Uterus (tissue), 2 donors: ENCODE measurements around the gene SMARCC2.

ENCODE experiments used
- CTCF ChIP-seq, 4 experiments: fragments of 200-600 bp in 2 of 4; fragments of 450-650 bp in 2 of 4; sonication (generic) in 2 of 4; IDR thresholded peaks; one replicate each; pipeline ENCODE4 v1.5.1; 2016 to 2019; ENCODE audit warnings: antibody characterized with exemption in 4 of 4, mild to moderate bottlenecking in 2 of 4, moderate library complexity in 1 of 4
- POLR2A ChIP-seq, 2 donors: fragments of 450-650 bp; IDR thresholded peaks; one replicate each; pipeline ENCODE4 v1.6.1; 2016; ENCODE audit warnings: antibody characterized with exemption in 2 of 2, mild to moderate bottlenecking in 1 of 2, moderate library complexity in 1 of 2

GRCh38 chr12:56145217-56145616 is 44.1 kb downstream of the SMARCC2 start:
- TF ChIP-seq CTCF (IDR thresholded peaks at IDR 0.05) (no peak), POLR2A (IDR thresholded peaks at IDR 0.05) (no peak)
